Breast epithelium (tissue), 3 donors: ENCODE results near the gene PLPP7.

Experiments
- CTCF ChIP-seq, 3 donors: fragments of 450-650 bp; IDR thresholded peaks; one replicate each; pipeline ENCODE4 v1.5.1; 2016 to 2017; ENCODE audit warnings: antibody characterized with exemption in 3 of 3, mild to moderate bottlenecking in 3 of 3, moderate library complexity in 3 of 3
- POLR2A ChIP-seq: fragments of 450-650 bp; IDR thresholded peaks from one replicate; pipeline ENCODE4 v1.6.1; 2016; ENCODE audit warnings: antibody characterized with exemption, mild to moderate bottlenecking, moderate library complexity

DNA sequence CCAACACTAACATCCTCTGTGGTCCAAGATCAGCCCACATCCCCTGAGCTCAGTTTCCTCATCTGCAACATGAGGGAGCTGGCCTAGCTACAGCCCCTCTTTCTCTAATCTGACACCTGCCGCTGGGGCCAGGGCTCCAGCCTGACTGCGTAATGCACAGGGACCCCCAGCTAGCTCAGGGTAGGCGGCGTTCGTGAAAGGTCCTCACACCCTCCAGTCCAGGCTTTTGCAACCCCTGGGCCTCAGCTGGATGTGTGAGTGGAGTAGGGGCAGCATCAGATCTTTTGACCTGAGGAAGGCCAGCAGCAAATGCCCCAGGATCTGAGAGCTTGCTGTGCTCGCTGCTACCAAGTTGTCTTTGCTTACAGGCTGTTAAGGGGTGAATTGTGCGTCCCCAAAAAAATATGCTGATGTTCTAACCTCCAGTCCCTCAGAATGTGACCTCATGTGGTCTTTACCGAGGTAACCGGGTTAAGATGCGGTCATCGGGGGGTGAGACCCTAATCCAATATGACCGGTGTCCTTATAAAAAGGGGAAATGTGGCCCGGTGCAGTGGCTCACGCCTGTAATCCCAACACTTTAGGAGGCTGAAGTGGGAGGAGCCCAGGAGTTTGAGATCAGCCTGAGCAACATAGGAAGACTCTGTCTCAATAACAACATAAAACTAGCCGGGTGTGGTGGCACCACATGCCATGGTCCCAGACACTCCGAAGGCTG, 47.8 kb downstream of the PLPP7 start:
- TF ChIP-seq CTCF (IDR thresholded peaks at IDR 0.05), result no peak
- no peak for TF ChIP-seq POLR2A
